ENCODE data around the gene RMI2. TPM values are rescaled to one million over a fixed set of nuclear protein-coding genes. Genes with fewer than 3 reads are reported as not detected.

RMI2 gene
- total RNA-seq, 3 donors from 2014 or later, result 0.16 to 1.6 (median 0.33) TPM

GRCh38 chr16:11393366-11393765 is 48.1 kb downstream of the RMI2 start:
- Histone ChIP-seq H3K4me3 (no peak overlapping the region), H3K27me3 (no peaks in the 10 kb centered on the region), H3K27ac (no peak overlapping the region), H3K36me3 (no peaks in the 10 kb centered on the region), H3K9me3 (no peaks in the 10 kb centered on the region), H3K4me1 (no peaks in the 10 kb centered on the region)
- TF ChIP-seq POLR2AphosphoS5 (IDR thresholded peaks at IDR 0.05), result no peak
- TF ChIP-seq POLR2A (IDR thresholded peaks at IDR 0.05), result no peak
- intact Hi-C loops (cut with DNase I; ENCODE audit: low total_unique reads), result no loop called here
- DNase-seq (ENCODE audit: low spot score in 2 of 2), result no peak

- Histone ChIP-seq H3K36me3 (no peaks in the 10 kb centered on the region), H3K9me3 (no peaks in the 10 kb centered on the region), H3K27ac (no peak overlapping the region), H3K27me3 (no peaks in the 10 kb centered on the region), H3K4me3 (no peak overlapping the region), H3K4me1 (no peaks in the 10 kb centered on the region)
- TF ChIP-seq CTCF (IDR thresholded peaks at IDR 0.05), result no peak
- TF ChIP-seq POLR2A (IDR thresholded peaks at IDR 0.05), result no peak
- no peak for TF ChIP-seq POLR2AphosphoS5 (IDR thresholded peaks at IDR 0.05)
- no peak for DNase-seq (ENCODE audit: low spot score in 2 of 2)
- intact Hi-C loops (cut with DNase I; ENCODE audit: low total_unique reads), result no loop called here
Observed at GRCh38 chr16:11393861-11394592, 48.8 kb downstream of the RMI2 start.

- intact Hi-C loops (cut with DNase I; ENCODE audit: low total_unique reads), result no loop called here
- no peak for TF ChIP-seq CTCF (IDR thresholded peaks at IDR 0.05)
- TF ChIP-seq POLR2A (IDR thresholded peaks at IDR 0.05), result no peak
- no peak for TF ChIP-seq POLR2AphosphoS5 (IDR thresholded peaks at IDR 0.05)
- Histone ChIP-seq H3K4me1 (no peaks in the 10 kb centered on the region), H3K4me3 (no peak overlapping the region), H3K27ac (no peak overlapping the region), H3K36me3 (no peaks in the 10 kb centered on the region), H3K27me3 (no peaks in the 10 kb centered on the region), H3K9me3 (no peaks in the 10 kb centered on the region)
- no peak for DNase-seq (ENCODE audit: low spot score in 2 of 2)
Observed at GRCh38 chr16:11394593-11394960, 49.3 kb downstream of the RMI2 start.

GRCh38 chr16:11395008-11395948 is 50.0 kb downstream of the RMI2 start:
- no peak for DNase-seq (ENCODE audit: low spot score in 2 of 2)
- Histone ChIP-seq H3K9me3 (no peaks in the 10 kb centered on the region), H3K27ac (no peak overlapping the region), H3K4me1 (no peaks in the 10 kb centered on the region), H3K36me3 (no peaks in the 10 kb centered on the region), H3K4me3 (no peak overlapping the region), H3K27me3 (no peaks in the 10 kb centered on the region)
- no peak for TF ChIP-seq POLR2AphosphoS5 (IDR thresholded peaks at IDR 0.05)
- no peak for TF ChIP-seq POLR2A (IDR thresholded peaks at IDR 0.05)
- no peak for TF ChIP-seq CTCF (IDR thresholded peaks at IDR 0.05)
- intact Hi-C loops (cut with DNase I; ENCODE audit: low total_unique reads), result no loop called here

- Histone ChIP-seq H3K4me3 (no peak overlapping the region), H3K36me3 (no peaks in the 10 kb centered on the region), H3K27me3 (no peaks in the 10 kb centered on the region), H3K27ac (no peak overlapping the region), H3K9me3 (no peaks in the 10 kb centered on the region), H3K4me1 (no peaks in the 10 kb centered on the region)
- DNase-seq (ENCODE audit: low spot score in 2 of 2), result no peak
- intact Hi-C loops (cut with DNase I; ENCODE audit: low total_unique reads), result no loop called here
- TF ChIP-seq POLR2AphosphoS5 (IDR thresholded peaks at IDR 0.05), result no peak
Observed at GRCh38 chr16:11395949-11396240, 50.6 kb downstream of the RMI2 start.

Measured in breast epithelium (tissue), 4 donors.